K562 (cell line): ENCODE measurements around the gene PLIN5. TPM values are rescaled to one million over a fixed set of nuclear protein-coding genes. Genes with fewer than 3 reads are reported as not detected.
A peak's percentile ranks its signal among the peaks of the same experiment; 100 is the strongest.

ENCODE experiments used
- ARNT ChIP-seq, 2 experiments: fragments of 450-650 bp; IDR thresholded peaks; 2 replicates each; pipeline ENCODE4 v1.6.1; 2016; ENCODE audit warnings: mild to moderate bottlenecking in 1 of 2
- CHD2 ChIP-seq: IDR thresholded peaks from 2 replicates; pipeline ENCODE4 v1.6.1; 2011; ENCODE audit warnings: low read depth, low read length
- DDX20 ChIP-seq: fragments of 450-650 bp; IDR thresholded peaks from 2 replicates; pipeline ENCODE4 v1.6.1; 2016; ENCODE audit warnings: missing genetic modification characterization, low read depth, mild to moderate bottlenecking, missing compliant biosample characterization, moderate library complexity
- DNMT1 ChIP-seq: fragments of 450-650 bp; IDR thresholded peaks from 2 replicates; pipeline ENCODE4 v1.6.1; 2016; ENCODE audit warnings: antibody characterized with exemption, mild to moderate bottlenecking
- E2F3 ChIP-seq: fragments of 250-450 bp; sonication (Bioruptor Pico); IDR thresholded peaks from 2 replicates; pipeline ENCODE4 v1.4.0; 2020; ENCODE audit warnings: mild to moderate bottlenecking
- E2F8 ChIP-seq: fragments of 450-650 bp; IDR thresholded peaks from 2 replicates; pipeline ENCODE4 v1.7.1; 2018; ENCODE audit warnings: mild to moderate bottlenecking, low read depth; ENCODE audit not compliant: partially characterized antibody
- ETS2 ChIP-seq: IDR thresholded peaks from 2 replicates; pipeline ENCODE4 v1.6.1; 2016; ENCODE audit warnings: borderline replicate concordance, missing genetic modification characterization, mild to moderate bottlenecking, moderate library complexity, missing compliant biosample characterization; ENCODE audit not compliant: poor library complexity, severe bottlenecking
- FOS ChIP-seq: IDR thresholded peaks from 3 replicates; pipeline ENCODE4 v1.6.1; 2011; ENCODE audit not compliant: insufficient read length; ENCODE audit errors: extremely low read depth
- HNRNPK ChIP-seq: fragments of 200-400 bp; formaldehyde crosslinking; IDR thresholded peaks from one replicate; pipeline ENCODE4 v1.6.1; 2018; ENCODE audit warnings: mild to moderate bottlenecking, low read depth, low read length; ENCODE audit not compliant: poor library complexity, severe bottlenecking
- NFATC3 ChIP-seq: fragments of 450-650 bp; IDR thresholded peaks from 2 replicates; pipeline ENCODE4 v1.6.1; 2017; ENCODE audit warnings: mild to moderate bottlenecking
- NUFIP1 ChIP-seq: fragments of 450-650 bp; IDR thresholded peaks from 2 replicates; pipeline ENCODE4 v1.6.1; 2018; ENCODE audit not compliant: partially characterized antibody
- TFAM ChIP-seq: fragments of 250-450 bp; sonication (Bioruptor Pico); conservative IDR thresholded peaks from 2 replicates; pipeline ENCODE4 v1.5.0; 2021; ENCODE audit warnings: mild to moderate bottlenecking, moderate library complexity
- TRIM28 ChIP-seq: fragments of 450-650 bp; IDR thresholded peaks from 2 replicates; pipeline ENCODE4 v1.6.1; 2017
- XRCC5 ChIP-seq: fragments of 200-400 bp; formaldehyde crosslinking; IDR thresholded peaks from 2 replicates; pipeline ENCODE4 v1.6.1; 2017; ENCODE audit warnings: low read depth, mild to moderate bottlenecking, low read length
- ZBED1 ChIP-seq: IDR thresholded peaks from 2 replicates; pipeline ENCODE4 v1.6.1; 2014
- ZNF316 ChIP-seq: fragments of 450-650 bp; IDR thresholded peaks from 2 replicates; pipeline ENCODE4 v1.6.1; 2016
- polyA plus RNA-seq, 8 experiments: library from polyadenylated mRNA; depleted of rRNA in 4 of 8; stranded (reverse) in 5 of 8; unstranded in 3 of 8; fragments of >200 nt; fragmentation: Nextera tagmentation in 2 of 8; fragmentation: Illumina TruSeq in 1 of 8; extraction: Ambion mirVana in 2 of 8; extraction: Trizol in 1 of 8; gene quantifications; 2 replicates each; pipeline versions ENCODE4 v1.2.1 to v1.2.3, GENCODE V29; 2011 to 2014; ENCODE audit warnings: inconsistent platforms in 1 of 8, missing spikeins in 1 of 8
- total RNA-seq, 7 experiments: library from RNA; depleted of rRNA in 6 of 7; stranded (reverse); fragments of >200 nt in 6 of 7; fragmentation: Illumina TruSeq in 2 of 7; extraction: Trizol in 2 of 7; gene quantifications; 2 replicates each; pipeline versions ENCODE4 v1.2.1 to v1.2.3, GENCODE V29; 2011 to 2021; ENCODE audit warnings: low replicate concordance in 1 of 7
- TF ChIP-seq, protein P1 (sequence below): sonication (generic); formaldehyde crosslinking; IDR thresholded peaks from 2 replicates; pipeline ENCODE4 v1.8.1; 2023; ENCODE audit warnings: missing genetic modification reagents, mild to moderate bottlenecking, borderline replicate concordance
- TF ChIP-seq, protein P2 (sequence below): fragments of 450-650 bp; formaldehyde crosslinking; IDR thresholded peaks from 2 replicates; pipeline ENCODE4 v1.4.0; 2020; ENCODE audit warnings: mild to moderate bottlenecking, moderate library complexity
- TF ChIP-seq, protein P3 (sequence below): fragments of 450-650 bp; formaldehyde crosslinking; IDR thresholded peaks from 2 replicates; pipeline ENCODE4 v1.4.0; 2022; ENCODE audit warnings: missing genetic modification characterization

Gene PLIN5
- total and polyA plus RNA-seq, 9 of the 15 experiments (the other 6 are each of a cell fraction or from before 2014, with no cell fraction given), result 0.04 to 1.3 (median 0.50) TPM

DNA sequence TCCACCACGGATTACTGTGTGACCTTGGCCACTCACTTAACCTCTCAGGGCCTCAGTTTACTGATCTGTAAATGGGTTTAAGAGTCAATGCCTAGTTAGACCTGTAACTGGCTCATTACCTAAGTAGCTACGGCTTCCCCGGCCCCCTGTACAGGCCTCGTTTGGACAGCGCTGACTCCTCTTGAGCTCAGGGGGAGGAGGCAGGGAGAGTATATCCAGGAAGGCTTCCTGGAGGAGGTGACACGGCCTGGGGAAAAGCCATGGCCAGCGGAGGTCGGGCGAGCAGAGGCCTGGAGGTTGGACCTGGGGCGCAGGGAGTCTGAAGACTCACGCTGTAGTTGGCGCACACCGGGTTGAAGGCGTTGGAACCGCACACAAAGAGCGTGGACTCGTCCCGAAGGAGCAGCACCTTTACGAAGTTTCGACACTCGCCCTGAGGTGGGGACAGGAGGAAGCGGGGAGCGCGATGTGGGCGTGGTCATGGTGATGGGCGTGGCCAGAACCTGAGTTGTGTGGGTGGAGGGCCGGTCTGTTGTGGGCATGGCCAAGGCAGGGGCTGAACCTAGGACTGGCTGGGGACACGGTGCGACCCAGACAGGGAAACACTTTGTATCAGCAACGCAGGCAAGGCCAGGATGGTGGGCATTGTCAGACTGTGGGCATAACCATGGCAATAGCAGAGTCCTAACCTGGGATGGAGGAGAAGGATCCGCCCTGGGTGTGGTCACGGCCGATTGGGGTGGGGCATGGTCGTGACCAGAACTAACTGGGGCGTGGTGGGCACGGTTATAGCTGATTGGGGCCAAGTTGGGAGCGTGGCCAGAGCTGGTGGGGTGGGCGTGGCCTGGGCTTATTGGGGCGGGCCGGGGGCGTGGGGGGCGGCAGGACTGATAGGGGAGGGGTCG is 20.9 kb upstream of the PLIN5 start (continued):
- TF ChIP-seq, protein P1, sequence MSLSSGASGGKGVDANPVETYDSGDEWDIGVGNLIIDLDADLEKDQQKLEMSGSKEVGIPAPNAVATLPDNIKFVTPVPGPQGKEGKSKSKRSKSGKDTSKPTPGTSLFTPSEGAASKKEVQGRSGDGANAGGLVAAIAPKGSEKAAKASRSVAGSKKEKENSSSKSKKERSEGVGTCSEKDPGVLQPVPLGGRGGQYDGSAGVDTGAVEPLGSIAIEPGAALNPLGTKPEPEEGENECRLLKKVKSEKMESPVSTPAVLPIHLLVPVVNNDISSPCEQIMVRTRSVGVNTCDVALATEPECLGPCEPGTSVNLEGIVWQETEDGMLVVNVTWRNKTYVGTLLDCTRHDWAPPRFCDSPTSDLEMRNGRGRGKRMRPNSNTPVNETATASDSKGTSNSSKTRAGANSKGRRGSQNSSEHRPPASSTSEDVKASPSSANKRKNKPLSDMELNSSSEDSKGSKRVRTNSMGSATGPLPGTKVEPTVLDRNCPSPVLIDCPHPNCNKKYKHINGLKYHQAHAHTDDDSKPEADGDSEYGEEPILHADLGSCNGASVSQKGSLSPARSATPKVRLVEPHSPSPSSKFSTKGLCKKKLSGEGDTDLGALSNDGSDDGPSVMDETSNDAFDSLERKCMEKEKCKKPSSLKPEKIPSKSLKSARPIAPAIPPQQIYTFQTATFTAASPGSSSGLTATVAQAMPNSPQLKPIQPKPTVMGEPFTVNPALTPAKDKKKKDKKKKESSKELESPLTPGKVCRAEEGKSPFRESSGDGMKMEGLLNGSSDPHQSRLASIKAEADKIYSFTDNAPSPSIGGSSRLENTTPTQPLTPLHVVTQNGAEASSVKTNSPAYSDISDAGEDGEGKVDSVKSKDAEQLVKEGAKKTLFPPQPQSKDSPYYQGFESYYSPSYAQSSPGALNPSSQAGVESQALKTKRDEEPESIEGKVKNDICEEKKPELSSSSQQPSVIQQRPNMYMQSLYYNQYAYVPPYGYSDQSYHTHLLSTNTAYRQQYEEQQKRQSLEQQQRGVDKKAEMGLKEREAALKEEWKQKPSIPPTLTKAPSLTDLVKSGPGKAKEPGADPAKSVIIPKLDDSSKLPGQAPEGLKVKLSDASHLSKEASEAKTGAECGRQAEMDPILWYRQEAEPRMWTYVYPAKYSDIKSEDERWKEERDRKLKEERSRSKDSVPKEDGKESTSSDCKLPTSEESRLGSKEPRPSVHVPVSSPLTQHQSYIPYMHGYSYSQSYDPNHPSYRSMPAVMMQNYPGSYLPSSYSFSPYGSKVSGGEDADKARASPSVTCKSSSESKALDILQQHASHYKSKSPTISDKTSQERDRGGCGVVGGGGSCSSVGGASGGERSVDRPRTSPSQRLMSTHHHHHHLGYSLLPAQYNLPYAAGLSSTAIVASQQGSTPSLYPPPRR (CRISPR knock-in tag), result no peak
- TF ChIP-seq, protein P2, sequence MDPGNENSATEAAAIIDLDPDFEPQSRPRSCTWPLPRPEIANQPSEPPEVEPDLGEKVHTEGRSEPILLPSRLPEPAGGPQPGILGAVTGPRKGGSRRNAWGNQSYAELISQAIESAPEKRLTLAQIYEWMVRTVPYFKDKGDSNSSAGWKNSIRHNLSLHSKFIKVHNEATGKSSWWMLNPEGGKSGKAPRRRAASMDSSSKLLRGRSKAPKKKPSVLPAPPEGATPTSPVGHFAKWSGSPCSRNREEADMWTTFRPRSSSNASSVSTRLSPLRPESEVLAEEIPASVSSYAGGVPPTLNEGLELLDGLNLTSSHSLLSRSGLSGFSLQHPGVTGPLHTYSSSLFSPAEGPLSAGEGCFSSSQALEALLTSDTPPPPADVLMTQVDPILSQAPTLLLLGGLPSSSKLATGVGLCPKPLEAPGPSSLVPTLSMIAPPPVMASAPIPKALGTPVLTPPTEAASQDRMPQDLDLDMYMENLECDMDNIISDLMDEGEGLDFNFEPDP (CRISPR knock-in tag), result no peak
- no peak for TF ChIP-seq ARNT (IDR thresholded peaks at IDR 0.05)
- no peak for TF ChIP-seq NUFIP1
- no peak for TF ChIP-seq ZNF316
- no peak for TF ChIP-seq XRCC5
- TF ChIP-seq ETS2 (tag), result no peak
- no peak for TF ChIP-seq DDX20 (tag)
- TF ChIP-seq TFAM (CRISPR knock-in tag), result no peak
- 0 out of 2 replicates have a peak, but pooled peaks have one; percentile 10 for TF ChIP-seq ZBED1
- TF ChIP-seq TRIM28, result 0 out of 2 replicates have a peak, but pooled peaks have one; percentile 42
- TF ChIP-seq, protein P3, sequence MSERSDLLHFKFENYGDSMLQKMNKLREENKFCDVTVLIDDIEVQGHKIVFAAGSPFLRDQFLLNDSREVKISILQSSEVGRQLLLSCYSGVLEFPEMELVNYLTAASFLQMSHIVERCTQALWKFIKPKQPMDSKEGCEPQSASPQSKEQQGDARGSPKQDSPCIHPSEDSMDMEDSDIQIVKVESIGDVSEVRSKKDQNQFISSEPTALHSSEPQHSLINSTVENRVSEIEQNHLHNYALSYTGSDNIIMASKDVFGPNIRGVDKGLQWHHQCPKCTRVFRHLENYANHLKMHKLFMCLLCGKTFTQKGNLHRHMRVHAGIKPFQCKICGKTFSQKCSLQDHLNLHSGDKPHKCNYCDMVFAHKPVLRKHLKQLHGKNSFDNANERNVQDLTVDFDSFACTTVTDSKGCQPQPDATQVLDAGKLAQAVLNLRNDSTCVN (CRISPR knock-in tag), result no peak
- TF ChIP-seq NFATC3, result no peak
- no peak for TF ChIP-seq HNRNPK
- TF ChIP-seq FOS, result no peak
- TF ChIP-seq CHD2, result no peak
- no peak for TF ChIP-seq E2F3 (CRISPR knock-in tag)
- TF ChIP-seq DNMT1, result no peak
- TF ChIP-seq E2F8, result no peak
